CD14-positive monocyte (primary cell): ENCODE data around the gene ZNF436. TPM values are rescaled to one million over a fixed set of nuclear protein-coding genes. Genes with fewer than 3 reads are reported as not detected.

ENCODE experiments used
- DNase-seq, 3 donors: peaks; one replicate each; pipeline ENCODE4 v3.0.0-alpha.2; 2011 to 2022
- H2AFZ ChIP-seq: 2 replicates; pipeline ENCODE4 v1.6.0; 2012; ENCODE audit warnings: mild to moderate bottlenecking, low read depth, low read length, inconsistent platforms; ENCODE audit not compliant: insufficient read depth, poor library complexity, severe bottlenecking
- H3K27ac ChIP-seq, 2 donors: 1 replicate in 1 of 2; 2 replicates in 1 of 2; pipeline ENCODE4 v1.5.1; 2012 to 2013; ENCODE audit warnings: low read length in 2 of 2, control low read depth in 1 of 2, inconsistent platforms in 1 of 2, low read depth in 1 of 2, mild to moderate bottlenecking in 1 of 2
- H3K27me3 ChIP-seq, 2 donors: one replicate each; pipeline versions ENCODE4 v1.6.0 to v1.6.1; 2011 to 2013; ENCODE audit warnings: low read length in 2 of 2; ENCODE audit not compliant: control insufficient read depth in 2 of 2, insufficient read depth in 2 of 2
- H3K36me3 ChIP-seq, 2 donors: replicated peaks in 1 of 2; 1 replicate in 1 of 2; 2 replicates in 1 of 2; pipeline versions ENCODE4 v1.5.1 to v1.6.1; 2012 to 2013; ENCODE audit warnings: low read length in 2 of 2, control low read depth in 1 of 2, inconsistent platforms in 1 of 2, mild to moderate bottlenecking in 1 of 2; ENCODE audit not compliant: insufficient read depth in 2 of 2, control insufficient read depth in 1 of 2
- H3K4me1 ChIP-seq, 2 donors: 1 replicate in 1 of 2; 2 replicates in 1 of 2; pipeline versions ENCODE4 v1.5.1 to v1.6.1; 2012 to 2013; ENCODE audit warnings: low read length in 2 of 2, control low read depth in 1 of 2, inconsistent platforms in 1 of 2, mild to moderate bottlenecking in 1 of 2, moderate library complexity in 1 of 2; ENCODE audit not compliant: insufficient read depth in 2 of 2, control insufficient read depth in 1 of 2
- H3K4me2 ChIP-seq: replicated peaks from 2 replicates; pipeline ENCODE3; 2012; ENCODE audit warnings: low read length, moderate library complexity, mild to moderate bottlenecking; ENCODE audit not compliant: poor library complexity, severe bottlenecking; ENCODE audit errors: extremely low read depth
- H3K4me3 ChIP-seq, 3 experiments: fragments of 200-600 bp in 1 of 3; sonication (generic) in 1 of 3; replicated peaks in 1 of 3; 1 replicate in 2 of 3; 2 replicates in 1 of 3; pipeline ENCODE4 v1.5.1; 2011 to 2013; ENCODE audit warnings: low read length in 3 of 3, mild to moderate bottlenecking in 3 of 3, control low read depth in 2 of 3, low read depth in 2 of 3, inconsistent platforms in 1 of 3, moderate library complexity in 1 of 3
- H3K79me2 ChIP-seq: 2 replicates; pipeline ENCODE4 v1.6.0; 2012; ENCODE audit warnings: mild to moderate bottlenecking, control low read depth, inconsistent platforms, low read length, moderate library complexity; ENCODE audit not compliant: insufficient read depth
- H3K9ac ChIP-seq: 2 replicates; pipeline ENCODE4 v1.6.0; 2017; ENCODE audit warnings: low read length, mild to moderate bottlenecking; ENCODE audit not compliant: insufficient read depth, poor library complexity, severe bottlenecking
- H3K9me3 ChIP-seq, 2 donors: replicated peaks in 1 of 2; 1 replicate in 1 of 2; 2 replicates in 1 of 2; pipeline versions ENCODE4 v1.5.1 to v1.6.1; 2012 to 2013; ENCODE audit warnings: low read length in 2 of 2, control low read depth in 1 of 2; ENCODE audit not compliant: control insufficient read depth in 1 of 2, insufficient read depth in 1 of 2
- H4K20me1 ChIP-seq: 2 replicates; pipeline ENCODE4 v1.6.0; 2012; ENCODE audit warnings: mild to moderate bottlenecking, low read length, control low read depth, moderate library complexity; ENCODE audit not compliant: insufficient read depth
- H3K27ac Mint-ChIP-seq, 7 donors: one replicate each; pipeline ENCODE4 v1.8.0; 2020; ENCODE audit warnings: mild to moderate bottlenecking in 7 of 7, mixed read lengths in 7 of 7, moderate library complexity in 6 of 7, inconsistent platforms in 2 of 7
- H3K27me3 Mint-ChIP-seq, 3 donors: one replicate each; pipeline ENCODE4 v1.8.0; 2021 to 2022; ENCODE audit warnings: low read depth in 3 of 3, mild to moderate bottlenecking in 3 of 3, mixed read lengths in 3 of 3, moderate library complexity in 3 of 3, inconsistent platforms in 1 of 3
- H3K36me3 Mint-ChIP-seq, 2 donors: one replicate each; pipeline ENCODE4 v1.8.0; 2020; ENCODE audit warnings: mixed read lengths in 2 of 2, inconsistent platforms in 1 of 2, mild to moderate bottlenecking in 1 of 2
- H3K4me1 Mint-ChIP-seq: one replicate; pipeline ENCODE4 v1.8.0; 2020; ENCODE audit warnings: mild to moderate bottlenecking, mixed read lengths
- H3K4me3 Mint-ChIP-seq, 2 donors: one replicate each; pipeline ENCODE4 v1.8.0; 2020; ENCODE audit warnings: mild to moderate bottlenecking in 2 of 2, mixed read lengths in 2 of 2, moderate library complexity in 1 of 2
- H3K9me3 Mint-ChIP-seq, 7 donors: one replicate each; pipeline ENCODE4 v1.8.0; 2020 to 2022; ENCODE audit warnings: mixed read lengths in 7 of 7, mild to moderate bottlenecking in 6 of 7, moderate library complexity in 6 of 7, inconsistent platforms in 2 of 7
- WGBS: methylation state at CpG from one replicate; pipeline ENCODE4 v1.1.5; 2013; ENCODE audit warnings: missing lambda C conversion rate; ENCODE audit not compliant: insufficient coverage; 5-methylcytosine and 5-hydroxymethylcytosine counted together
- intact Hi-C, 2 donors: fragments of 100-400 bp; cut with micrococcal nuclease; formaldehyde crosslinking; loops; one replicate each; pipeline versions ENCODE4 v1.15.0 to v1.15.1; 2023
- polyA plus RNA-seq, 3 donors: library from polyadenylated mRNA; depleted of rRNA in 1 of 3; unstranded in 2 of 3; stranded (reverse) in 1 of 3; fragments of 300-500 nt in 2 of 3; fragments of >200 nt in 1 of 3; fragmentation: Illumina TruSeq in 2 of 3; gene quantifications; 1 replicate in 2 of 3; 2 replicates in 1 of 3; pipeline ENCODE4 v1.2.3, GENCODE V29; 2012 to 2021
- TF ChIP-seq, protein P1 (sequence below): fragments of 200-600 bp; IDR thresholded peaks from one replicate; pipeline ENCODE4 v1.8.0; 2022; ENCODE audit warnings: antibody characterized with exemption, mild to moderate bottlenecking

The ZNF436 gene
- polyA plus RNA-seq, 3 donors: 1.4 to 2.4 (median 2.0) TPM

- Histone ChIP-seq H3K4me3 (no peak overlapping the region), H3K79me2 (peaks cover 8% of the 10 kb centered on the region), H3K36me3 (peaks cover 11 to 47% of the 10 kb centered on the region in 2 donors), H3K4me1 (peaks cover 18 to 30% of the 10 kb centered on the region in 2 donors), H3K27me3 (no peaks in the 10 kb centered on the region), H3K27ac (no peak overlapping the region), H4K20me1 (no peaks in the 10 kb centered on the region), H3K9me3 (peaks cover 37% of the 10 kb centered on the region in 2 donors), H2AFZ (no peak overlapping the region), H3K9ac (no peak overlapping the region), H3K4me2 (no peak overlapping the region)
- DNase-seq: no peak
- TF ChIP-seq, protein P1, sequence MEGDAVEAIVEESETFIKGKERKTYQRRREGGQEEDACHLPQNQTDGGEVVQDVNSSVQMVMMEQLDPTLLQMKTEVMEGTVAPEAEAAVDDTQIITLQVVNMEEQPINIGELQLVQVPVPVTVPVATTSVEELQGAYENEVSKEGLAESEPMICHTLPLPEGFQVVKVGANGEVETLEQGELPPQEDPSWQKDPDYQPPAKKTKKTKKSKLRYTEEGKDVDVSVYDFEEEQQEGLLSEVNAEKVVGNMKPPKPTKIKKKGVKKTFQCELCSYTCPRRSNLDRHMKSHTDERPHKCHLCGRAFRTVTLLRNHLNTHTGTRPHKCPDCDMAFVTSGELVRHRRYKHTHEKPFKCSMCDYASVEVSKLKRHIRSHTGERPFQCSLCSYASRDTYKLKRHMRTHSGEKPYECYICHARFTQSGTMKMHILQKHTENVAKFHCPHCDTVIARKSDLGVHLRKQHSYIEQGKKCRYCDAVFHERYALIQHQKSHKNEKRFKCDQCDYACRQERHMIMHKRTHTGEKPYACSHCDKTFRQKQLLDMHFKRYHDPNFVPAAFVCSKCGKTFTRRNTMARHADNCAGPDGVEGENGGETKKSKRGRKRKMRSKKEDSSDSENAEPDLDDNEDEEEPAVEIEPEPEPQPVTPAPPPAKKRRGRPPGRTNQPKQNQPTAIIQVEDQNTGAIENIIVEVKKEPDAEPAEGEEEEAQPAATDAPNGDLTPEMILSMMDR: no peak
- H3K9me3 Mint-ChIP-seq: peaks cover 25 to 42% (median 40%) of the 10 kb centered on the region in 7 donors
- H3K4me3 Mint-ChIP-seq: no peak overlapping the region
- H3K27ac Mint-ChIP-seq: no peak overlapping the region
- WGBS: 100% methylated on average over 1 of the region's 2 CpGs
- intact Hi-C loops: loop anchor here in 1 of 2 donors (10.0 kb wide), 1 partner anchor 1279 kb away; the partner anchor contains the start of gene SRRM1
- peaks cover 31% of the 10 kb centered on the region for H3K4me1 Mint-ChIP-seq
- peaks cover 0 to 2% (median under 1%) of the 10 kb centered on the region in 3 donors for H3K27me3 Mint-ChIP-seq
- peaks cover 31 to 49% of the 10 kb centered on the region in 2 donors for H3K36me3 Mint-ChIP-seq
These were observed 3.5 kb downstream of the ZNF436 start for GRCh38 chr1:23366146-23366545.

GRCh38 chr1:23362218-23362713 lies 7.4 kb downstream of the ZNF436 start:
- H3K27me3 ChIP-seq: no peaks in the 10 kb centered on the region
- H3K4me3 ChIP-seq: peak overlapping the region in 1 of 3 experiments; percentile 28
- H4K20me1 ChIP-seq: no peaks in the 10 kb centered on the region
- peaks cover 2 to 7% of the 10 kb centered on the region in 2 donors for H3K4me1 ChIP-seq
- Mint-ChIP-seq H3K27me3 (peaks cover 0 to 1% (median 0%) of the 10 kb centered on the region in 3 donors), H3K4me3 (no peak overlapping the region), H3K36me3 (peaks cover 44 to 59% of the 10 kb centered on the region in 2 donors), H3K4me1 (peaks cover 10% of the 10 kb centered on the region), H3K9me3 (peaks cover 43 to 69% (median 66%) of the 10 kb centered on the region in 7 donors), H3K27ac (peak overlapping the region in 2 of 7 donors; percentile 18 to 20)
- H3K9ac ChIP-seq: no peak overlapping the region
- H3K36me3 ChIP-seq: peaks cover 11 to 60% of the 10 kb centered on the region in 2 donors
- intact Hi-C loops: loop anchor here in 1 of 2 donors (10.0 kb wide), 1 partner anchor 1283 kb away; the partner anchor contains the start of gene SRRM1
- TF ChIP-seq, protein P1: no peak
- peaks cover 2% of the 10 kb centered on the region for H3K79me2 ChIP-seq
- WGBS: 100% methylated on average over 3 of the region's 13 CpGs
- no peak for DNase-seq
- H3K4me2 ChIP-seq: no peak overlapping the region
- H2AFZ ChIP-seq: no peak overlapping the region
- H3K27ac ChIP-seq: no peak overlapping the region
- H3K9me3 ChIP-seq: peaks cover 53 to 66% of the 10 kb centered on the region in 2 donors
